ENCODE data around the gene LRG1. TPM values are rescaled to one million over a fixed set of nuclear protein-coding genes. Genes with fewer than 3 reads are reported as not detected.

Gene LRG1
- total and polyA plus RNA-seq, 2 of the 13 experiments (the other 11 are each of a cell fraction or from before 2014, with no cell fraction given): 12.0 to 39.3 TPM

GRCh38 chr19:4553092-4553695 lies 13.4 kb upstream of the LRG1 start:
- DNase-seq (ENCODE audit: low spot score) (no peak), FAIRE-seq (no peak), ATAC-seq (no peak)
- BruUV-seq (replicated peaks): TSS peak; percentile 68
- Histone ChIP-seq H4K20me1 (ENCODE audit: insufficient read depth, low read length) (peaks cover 6% of the 10 kb centered on the region; the same call in 1 of the 2 replicates), H3K4me1 (ENCODE audit: insufficient read depth, low read length) (no peaks in the 10 kb centered on the region), H3K4me3 (replicated peaks in 1 of 3; ENCODE audit: insufficient read depth in 1 of 3, low read depth in 2 of 3, low read length in 3 of 3) (no peak overlapping the region), H3K79me2 (ENCODE audit: insufficient read depth, low read length) (no peaks in the 10 kb centered on the region), H3K4me2 (ENCODE audit: low read depth, low read length) (no peak overlapping the region), H3K9ac (ENCODE audit: insufficient read depth, low read depth, low read length) (no peak overlapping the region), H3K27ac (ENCODE audit: extremely low read length, insufficient read depth, low read length) (no peak overlapping the region), H2AFZ (ENCODE audit: low read length) (no peak overlapping the region), H3K36me3 (replicated peaks in 1 of 2; ENCODE audit: control insufficient read depth in 1 of 2, insufficient read depth in 2 of 2, low read length in 2 of 2) (peaks cover 50 to 80% of the 10 kb centered on the region in 2 experiments), H3K9me3 (ENCODE audit: low read length) (no peaks in the 10 kb centered on the region), H3K27me3 (ENCODE audit: control insufficient read depth in 1 of 2, insufficient read depth in 2 of 2, low read length in 2 of 2) (no peaks in the 10 kb centered on the region)
- CTCF ChIA-PET (ENCODE audit: low intra/inter-chr PET ratio, low total read pairs): no interaction called here
- intact Hi-C loops (cut with micrococcal nuclease; ENCODE audit: unreplicated experiment) (no loop called here), in situ Hi-C loops (cut with HindIII; ENCODE audit: extremely low pct_ligation_motif_present, low pct_unique_long_range_greater_than_20kb) (no loop called here)
- TF ChIP-seq ZNF205 (CRISPR knock-in tag; IDR thresholded peaks at IDR 0.05) (no peak), FOSL1 (CRISPR knock-in tag; IDR thresholded peaks at IDR 0.05; ENCODE audit: borderline replicate concordance) (no peak), ATM (IDR thresholded peaks at IDR 0.05; ENCODE audit: borderline replicate concordance) (no peak), ZFP1 (CRISPR knock-in tag; IDR thresholded peaks at IDR 0.05) (no peak), SP2 (CRISPR knock-in tag; IDR thresholded peaks at IDR 0.05) (no peak)
- POLR2A ChIA-PET: no interaction called here

DNA sequence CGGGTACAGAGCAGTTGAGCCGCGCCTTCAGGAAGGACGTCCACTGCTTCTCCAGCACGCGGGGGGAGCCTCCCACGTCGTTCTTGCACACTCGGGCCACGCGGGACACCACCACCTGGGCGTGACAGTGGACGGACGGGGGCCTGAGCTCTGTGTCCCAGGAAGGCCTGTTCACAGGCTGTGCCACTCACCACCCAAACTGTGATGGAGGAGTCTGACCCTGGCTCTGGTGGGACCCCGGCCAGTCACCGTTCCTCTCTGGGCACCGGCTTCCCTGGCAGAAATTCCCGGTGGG lies 12.6 kb upstream of the LRG1 start:
- H4K20me1 ChIP-seq (ENCODE audit: insufficient read depth, low read length): peaks cover 6% of the 10 kb centered on the region; the same call in 1 of the 2 replicates
- peaks cover 54 to 78% of the 10 kb centered on the region in 2 experiments for H3K36me3 ChIP-seq (replicated peaks in 1 of 2; ENCODE audit: control insufficient read depth in 1 of 2, insufficient read depth in 2 of 2, low read length in 2 of 2)
- H3K9me3 ChIP-seq (ENCODE audit: low read length): no peaks in the 10 kb centered on the region
- no TSS peak for BruUV-seq (replicated peaks)
- no peak overlapping the region for H3K9ac ChIP-seq (ENCODE audit: insufficient read depth, low read depth, low read length)
- CTCF ChIA-PET (ENCODE audit: low intra/inter-chr PET ratio, low total read pairs): no interaction called here
- H3K27me3 ChIP-seq (ENCODE audit: control insufficient read depth in 1 of 2, insufficient read depth in 2 of 2, low read length in 2 of 2): no peaks in the 10 kb centered on the region
- H3K27ac ChIP-seq (ENCODE audit: extremely low read length, insufficient read depth, low read length): no peak overlapping the region
- POLR2A ChIA-PET: no interaction called here
- H2AFZ ChIP-seq (ENCODE audit: low read length): no peak overlapping the region
- TF ChIP-seq AGO2 (optimal IDR thresholded peaks at IDR 0.05; ENCODE audit: low read depth, low read length) (peak; percentile 82), FOSL2 (CRISPR knock-in tag; IDR thresholded peaks at IDR 0.05) (no peak)
- FAIRE-seq (no peak), DNase-seq (ENCODE audit: low spot score) (no peak), ATAC-seq (no peak)
- no peaks in the 10 kb centered on the region for H3K4me1 ChIP-seq (ENCODE audit: insufficient read depth, low read length)
- H3K79me2 ChIP-seq (ENCODE audit: insufficient read depth, low read length): no peaks in the 10 kb centered on the region
- intact Hi-C loops (cut with micrococcal nuclease; ENCODE audit: unreplicated experiment): no loop called here
- no peak overlapping the region for H3K4me3 ChIP-seq (replicated peaks in 1 of 3; ENCODE audit: insufficient read depth in 1 of 3, low read depth in 2 of 3, low read length in 3 of 3)
- WGBS (ENCODE audit: low lambda C conversion rate): 100% methylated on average over 1 of the region's 18 CpGs
- in situ Hi-C loops (cut with HindIII; ENCODE audit: extremely low pct_ligation_motif_present, low pct_unique_long_range_greater_than_20kb): no loop called here
- no peak overlapping the region for H3K4me2 ChIP-seq (ENCODE audit: low read depth, low read length)
